AG09309 (cell line): ENCODE measurements around the gene VAC14.

Experiments used
- DNase-seq: peaks from one replicate; pipeline ENCODE4 v3.0.0-alpha.2; 2010; ENCODE audit warnings: low read depth
- H3K4me3 ChIP-seq: 2 replicates; pipeline ENCODE4 v1.5.1; 2011; ENCODE audit warnings: mild to moderate bottlenecking, low read depth, low read length, moderate library complexity; ENCODE audit not compliant: control insufficient read depth
- CTCF ChIP-seq: IDR thresholded peaks from 2 replicates; pipeline ENCODE4 v1.5.1; 2011; ENCODE audit warnings: mild to moderate bottlenecking, low read depth, low read length, inconsistent platforms; ENCODE audit not compliant: insufficient read depth, control insufficient read depth; ENCODE audit errors: missing control alignments

VAC14 gene

GRCh38 chr16:70661918-70662641 lies 138.9 kb downstream of the VAC14 start:
- TF ChIP-seq CTCF = no peak
- DNase-seq = no peak

GRCh38 chr16:70661534-70661917 lies 139.4 kb downstream of the VAC14 start:
- H3K4me3 ChIP-seq = no peak overlapping the region
- no peak for DNase-seq
- TF ChIP-seq CTCF = no peak

More at GRCh38 chr16:70661918-70662641, 138.9 kb downstream of the VAC14 start:
- H3K4me3 ChIP-seq = no peak overlapping the region

- TF ChIP-seq CTCF = no peak
- no peak for DNase-seq
- H3K4me3 ChIP-seq = no peak overlapping the region
Observed at GRCh38 chr16:70660672-70661350, 140.1 kb downstream of the VAC14 start.

GRCh38 chr16:70659953-70660671 lies 140.8 kb downstream of the VAC14 start:
- no peak for DNase-seq
- no peak overlapping the region for H3K4me3 ChIP-seq

GRCh38 chr16:70659546-70659945 lies 141.4 kb downstream of the VAC14 start:
- TF ChIP-seq CTCF = no peak
- DNase-seq = no peak
- H3K4me3 ChIP-seq = no peak overlapping the region

More at GRCh38 chr16:70659953-70660671, 140.8 kb downstream of the VAC14 start:
- TF ChIP-seq CTCF = no peak

- TF ChIP-seq CTCF = no peak
Observed at GRCh38 chr16:70658921-70659320, 142.0 kb downstream of the VAC14 start.

More at GRCh38 chr16:70658921-70659320, 142.0 kb downstream of the VAC14 start:
- no peak for DNase-seq
- H3K4me3 ChIP-seq = no peak overlapping the region
